GM18507 (cell line): ENCODE measurements around the gene SLC25A22.

Experiments
- DNase-seq: peaks from one replicate; pipeline ENCODE4 v3.0.0; 2011; ENCODE audit warnings: low read depth; ENCODE audit not compliant: insufficient read length; ENCODE audit errors: extremely low spot score
- FAIRE-seq: peaks from 2 replicates; lab custom pipeline; 2011; peaks lifted over from hg19 to GRCh38; lab: Jason Lieb, UNC

The SLC25A22 gene

DNA sequence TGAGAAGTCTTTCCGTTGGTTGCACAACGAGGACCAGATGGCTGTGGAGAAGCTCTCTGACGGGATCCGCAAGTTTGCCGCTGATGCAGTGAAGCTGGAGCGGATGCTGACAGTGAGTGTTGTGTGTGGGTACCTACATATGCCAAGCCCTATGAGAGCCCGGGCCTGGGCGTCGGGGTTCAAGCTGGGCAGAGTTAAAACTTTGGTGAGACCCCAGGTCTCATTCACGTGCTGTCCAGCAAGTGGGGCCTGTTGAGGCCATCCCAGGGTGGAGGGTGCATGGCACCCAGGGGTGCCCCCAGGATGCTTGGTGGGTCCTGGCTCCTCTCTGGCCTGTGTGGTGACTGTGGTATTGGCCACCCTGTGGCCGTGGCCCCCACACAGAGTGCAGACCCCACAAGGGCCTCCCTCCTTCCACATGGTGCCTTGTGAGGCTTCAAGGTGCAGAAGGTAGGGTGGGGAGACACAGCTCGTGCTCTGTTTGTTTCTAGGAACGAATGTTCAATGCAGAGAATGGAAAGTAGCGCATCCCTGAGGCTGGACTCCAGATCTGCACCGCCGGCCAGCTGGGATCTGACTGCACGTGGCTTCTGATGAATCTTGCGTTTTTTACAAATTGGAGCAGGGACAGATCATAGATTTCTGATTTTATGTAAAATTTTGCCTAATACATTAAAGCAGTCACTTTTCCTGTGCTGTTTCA lies 33.6 kb downstream of the SLC25A22 start:
- FAIRE-seq, result no peak
- DNase-seq, result no peak

DNA sequence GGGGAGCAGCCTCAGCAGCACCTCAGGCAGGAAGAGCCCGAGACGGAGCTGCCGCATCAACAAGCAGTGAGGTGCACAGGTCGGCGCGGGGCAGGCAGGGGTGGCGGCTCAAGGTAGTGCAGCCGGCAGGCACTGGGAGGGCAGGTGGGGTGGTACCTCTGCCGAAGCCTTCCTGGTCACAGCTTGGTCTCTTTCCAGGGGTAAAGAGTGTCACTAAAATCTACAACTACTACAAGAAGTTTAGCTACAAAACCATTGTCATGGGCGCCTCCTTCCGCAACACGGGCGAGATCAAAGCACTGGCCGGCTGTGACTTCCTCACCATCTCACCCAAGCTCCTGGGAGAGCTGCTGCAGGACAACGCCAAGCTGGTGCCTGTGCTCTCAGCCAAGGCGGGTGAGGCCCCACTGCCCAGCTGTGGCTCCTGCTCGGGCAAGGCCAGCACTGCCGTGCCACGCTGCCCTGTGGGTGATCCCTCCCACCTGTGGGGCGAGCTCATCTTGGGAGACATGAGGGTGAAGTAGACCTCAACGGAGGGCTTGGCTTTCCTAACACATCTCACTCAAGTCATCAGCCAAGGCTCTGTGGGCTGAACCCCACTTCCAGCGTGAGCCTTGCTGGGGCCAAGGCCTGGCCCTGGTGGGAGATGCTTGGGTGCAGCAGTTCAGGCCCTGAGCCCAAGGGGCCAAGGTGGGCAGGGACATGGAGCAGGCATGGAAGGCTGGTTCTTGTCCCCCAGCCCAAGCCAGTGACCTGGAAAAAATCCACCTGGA lies 34.3 kb downstream of the SLC25A22 start:
- DNase-seq, result no peak
- FAIRE-seq, result no peak

DNA sequence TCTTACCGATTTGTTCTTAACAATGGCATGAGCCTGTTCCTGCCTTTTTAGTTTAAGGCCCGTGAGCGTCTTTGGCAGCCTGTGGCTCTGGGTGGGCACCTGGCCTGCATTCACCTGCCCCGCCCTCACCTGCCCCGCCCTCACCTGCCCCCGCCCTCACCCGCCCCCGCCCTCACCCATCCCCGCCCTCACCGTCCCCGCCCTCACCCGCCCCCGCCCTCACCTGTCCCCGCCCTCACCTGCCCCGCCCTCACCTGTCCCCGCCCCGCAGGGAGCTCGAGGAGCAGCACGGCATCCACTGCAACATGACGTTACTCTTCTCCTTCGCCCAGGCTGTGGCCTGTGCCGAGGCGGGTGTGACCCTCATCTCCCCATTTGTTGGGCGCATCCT lies 35.0 kb downstream of the SLC25A22 start:
- DNase-seq, result no peak
- no peak for FAIRE-seq

DNA sequence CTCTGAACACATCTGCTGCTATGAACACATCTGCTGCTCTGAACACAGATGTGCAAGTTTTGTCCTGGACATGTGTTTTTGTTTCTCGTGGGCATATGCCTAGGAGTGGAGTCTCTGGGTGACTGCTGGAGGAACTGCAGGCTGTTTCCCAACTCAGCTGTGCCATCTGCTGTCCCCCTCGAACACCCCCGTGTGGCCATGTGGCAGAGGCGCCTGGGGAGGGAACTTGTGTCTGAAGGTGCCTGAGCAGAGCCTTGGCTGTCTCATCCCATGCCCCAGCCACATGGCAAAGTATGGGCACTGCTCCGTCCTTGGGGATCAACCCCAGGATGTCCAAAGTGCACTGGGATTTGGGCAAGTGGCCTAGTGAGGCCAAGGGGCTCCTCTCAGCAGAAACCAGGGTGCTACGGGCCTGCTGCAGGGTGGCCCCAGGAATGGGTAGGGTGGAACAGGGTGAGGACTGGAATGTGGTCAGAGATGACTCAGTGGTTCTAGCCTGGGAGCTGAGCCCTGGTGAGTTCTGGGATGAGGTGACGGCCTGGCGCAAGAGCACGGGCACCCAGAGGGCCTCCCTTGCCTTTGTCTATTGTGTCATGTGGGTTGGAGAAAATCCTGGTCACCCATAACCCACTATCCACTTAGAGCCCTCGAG lies 35.5 kb downstream of the SLC25A22 start:
- no peak for DNase-seq
- no peak for FAIRE-seq

DNA sequence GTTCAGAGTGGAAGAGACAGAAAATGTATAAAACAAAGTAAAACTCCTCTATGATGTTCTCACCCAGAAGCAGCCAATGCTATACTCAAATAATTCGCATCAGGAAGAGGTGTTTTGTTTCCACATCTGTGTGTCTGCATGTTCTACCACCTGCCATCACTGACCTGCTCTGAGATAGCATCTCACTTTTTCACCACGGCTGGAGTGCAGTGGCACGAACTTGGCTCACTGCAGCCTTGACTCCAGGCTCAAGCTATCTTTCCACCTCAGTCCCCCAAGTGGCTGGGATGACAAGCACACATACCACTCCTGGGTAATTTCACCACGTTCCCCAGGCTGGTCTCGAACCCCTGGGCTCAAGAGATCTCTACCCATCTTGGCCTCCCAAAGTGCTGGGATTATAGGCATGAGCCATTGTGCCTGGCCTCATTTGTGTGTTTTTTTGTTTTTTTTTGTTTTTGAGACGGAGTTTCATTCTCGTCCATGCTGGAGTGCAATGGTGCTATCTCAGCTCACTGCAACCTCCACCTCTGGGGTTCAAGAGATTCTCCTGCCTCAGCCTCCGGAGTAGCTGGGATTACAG lies 36.5 kb downstream of the SLC25A22 start:
- FAIRE-seq, result no peak
- DNase-seq, result no peak

DNA sequence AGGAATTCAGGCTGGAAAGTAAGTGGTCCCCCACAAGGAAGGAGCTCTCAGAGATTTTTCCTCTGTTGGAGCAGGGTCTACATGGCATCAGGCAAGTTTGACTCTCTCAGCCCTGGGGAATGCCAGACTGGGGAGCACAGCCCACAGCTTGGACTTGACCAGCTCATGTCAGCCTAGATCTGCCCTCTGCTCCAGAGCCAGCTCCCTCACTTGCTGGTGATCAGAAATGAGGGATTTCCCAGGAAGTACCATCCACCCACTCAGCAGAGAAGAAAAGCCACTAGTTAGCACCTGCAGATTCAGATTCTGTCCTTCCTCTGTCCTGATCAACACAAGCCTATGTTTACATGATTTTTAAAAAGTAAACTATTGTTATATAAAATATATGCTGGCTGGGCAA lies 37.8 kb downstream of the SLC25A22 start:
- no peak for DNase-seq
- FAIRE-seq, result no peak

DNA sequence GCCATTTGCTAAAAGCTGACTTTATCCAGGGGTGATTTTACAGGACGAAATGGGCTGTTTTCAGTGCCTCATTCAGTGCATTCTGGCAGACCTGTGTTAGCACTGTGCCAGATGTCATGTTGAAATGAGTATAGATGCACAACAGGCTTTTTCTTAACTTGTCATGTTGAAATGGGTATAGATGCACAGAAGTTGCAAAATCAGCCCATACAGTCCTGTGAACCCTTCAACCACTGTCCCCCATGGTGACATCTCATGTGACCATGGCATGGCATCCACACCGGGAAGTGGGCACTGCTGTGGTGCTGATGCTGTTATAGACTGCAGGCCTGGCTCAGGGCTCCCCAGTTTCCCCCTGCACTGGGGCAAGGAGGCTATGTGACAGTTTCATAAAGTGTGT lies 48.4 kb downstream of the SLC25A22 start:
- no peak for FAIRE-seq

DNA sequence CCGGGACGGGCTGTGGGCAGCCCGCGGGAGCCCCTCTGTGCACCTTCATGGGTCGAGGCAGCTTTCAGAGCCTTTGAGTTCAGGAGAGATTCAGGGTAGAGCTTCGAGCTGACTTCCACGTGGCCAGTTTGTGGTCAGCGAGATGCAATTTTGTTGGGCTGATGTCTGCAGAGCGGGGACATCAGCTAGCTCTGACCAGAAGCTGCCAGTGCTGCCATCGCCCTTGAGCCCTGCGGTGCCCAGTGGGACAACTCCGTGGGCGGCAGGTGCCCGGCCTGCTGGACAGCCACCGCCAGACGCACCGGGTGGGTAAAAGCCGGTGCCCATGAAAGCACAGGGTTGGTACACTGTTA lies 50.1 kb downstream of the SLC25A22 start:
- DNase-seq, result no peak
- FAIRE-seq, result no peak

More for the DNA sequence above, 48.4 kb downstream of the SLC25A22 start:
- DNase-seq, result no peak

DNA sequence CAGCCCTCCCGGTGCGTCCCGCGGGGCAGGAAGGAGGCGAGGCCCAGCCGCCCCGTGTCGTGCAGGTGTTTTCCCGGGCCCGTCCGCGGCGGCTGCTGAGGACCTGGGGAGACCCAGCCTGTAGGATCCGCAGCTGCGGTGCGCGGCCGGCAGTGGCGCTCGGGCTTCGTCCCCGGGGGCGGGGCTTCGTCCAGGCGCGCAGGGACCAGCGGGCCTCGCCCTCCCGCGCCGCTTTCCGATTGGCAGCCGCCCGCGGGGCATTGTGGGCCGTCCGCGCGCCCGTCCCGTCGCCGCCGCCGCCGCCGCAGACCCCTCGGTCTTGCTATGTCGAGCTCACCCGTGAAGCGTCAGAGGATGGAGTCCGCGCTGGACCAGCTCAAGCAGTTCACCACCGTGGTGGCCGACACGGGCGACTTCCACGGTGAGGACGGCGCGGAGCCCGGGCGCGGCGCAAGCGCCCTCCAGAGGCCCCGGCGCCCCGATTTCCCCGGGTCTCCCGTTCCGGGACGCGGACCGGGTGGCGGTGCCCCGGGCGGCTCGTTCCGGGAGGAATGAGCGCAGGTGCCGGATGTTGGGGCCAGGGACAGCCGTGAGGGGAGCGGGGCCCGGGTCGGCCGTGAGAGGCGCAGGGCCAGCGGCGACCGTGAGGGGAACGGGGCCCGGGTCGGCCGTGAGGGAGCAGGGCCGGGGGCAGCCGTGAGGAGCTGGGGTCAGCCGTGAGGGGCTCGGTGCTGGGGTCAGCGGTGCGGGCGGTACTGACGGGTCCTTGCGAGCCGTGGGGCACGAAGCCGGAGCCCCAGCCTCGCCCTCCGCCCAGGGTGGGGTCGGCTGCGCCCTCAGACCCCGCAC lies 50.7 kb downstream of the SLC25A22 start, which contains the start of gene TALDO1:
Gene TALDO1 (plus strand): TSS at position 307 of the 849 bp plus-strand sequence. CDS start 18 bp downstream, at position 325.
- peak; percentile 87 for FAIRE-seq

DNA sequence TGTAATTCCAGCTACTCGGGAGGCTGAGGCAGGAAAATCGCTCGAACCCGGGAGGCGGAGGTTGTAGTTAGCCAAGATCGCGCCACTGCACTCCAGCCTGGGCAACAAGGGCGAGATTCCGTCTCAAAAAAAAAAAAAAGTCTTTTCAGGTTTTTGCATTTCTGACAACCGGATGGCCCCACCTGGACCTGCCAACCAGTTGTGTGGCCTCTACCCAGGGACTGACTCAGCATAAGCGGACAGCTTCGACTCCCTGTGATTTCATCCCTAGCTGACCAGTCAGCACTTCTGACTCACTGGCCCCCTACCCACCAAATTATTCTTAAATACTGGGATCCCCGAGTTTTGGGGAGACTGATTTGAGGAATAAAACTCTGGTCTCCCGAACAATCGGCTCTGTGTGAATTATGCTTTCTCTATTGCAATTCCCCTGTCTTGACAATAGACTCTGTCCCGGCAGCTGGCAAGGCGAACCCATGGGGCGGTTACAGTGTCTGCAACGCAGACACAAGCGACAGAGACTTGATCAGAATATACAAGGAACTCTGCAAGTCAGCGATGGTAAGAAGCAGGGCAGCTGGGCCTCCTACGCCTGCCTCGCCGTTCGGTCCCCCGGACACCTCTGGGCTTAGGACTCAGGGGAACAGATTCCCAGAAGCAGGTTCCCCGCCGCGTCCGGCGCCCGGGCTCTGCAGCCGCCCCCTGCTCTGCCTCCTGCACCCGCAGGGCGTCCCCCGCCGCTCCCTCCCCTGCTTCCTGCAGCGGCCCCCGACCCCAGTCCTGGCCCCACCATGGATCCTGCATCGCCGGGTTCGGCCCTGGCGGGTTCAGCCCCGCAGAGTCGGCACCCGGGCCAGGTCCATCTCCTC lies 51.6 kb downstream of the SLC25A22 start:
- no peak for DNase-seq
- peak; percentile 42 for FAIRE-seq

More for the DNA sequence above, 50.7 kb downstream of the SLC25A22 start, which contains the start of gene TALDO1:
- peak; percentile 90 for DNase-seq

DNA sequence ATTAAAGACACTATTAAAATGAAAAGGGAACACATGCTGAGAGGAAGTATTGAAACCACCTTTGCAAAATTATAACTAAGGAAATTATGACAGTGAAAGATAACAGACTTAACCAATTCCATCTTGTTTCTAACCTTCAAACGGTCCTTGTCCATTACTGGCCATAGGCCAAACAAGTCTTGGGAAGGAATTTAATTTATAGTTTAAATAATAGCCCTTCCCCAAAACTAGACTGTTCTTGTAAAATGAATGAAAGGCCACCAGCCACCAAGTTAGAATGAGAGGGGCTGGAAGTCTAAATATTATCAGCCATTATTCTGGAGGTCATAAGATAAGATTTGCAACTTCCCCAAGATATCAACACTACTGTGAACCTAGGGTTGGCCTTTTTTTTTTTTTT lies 52.7 kb downstream of the SLC25A22 start:
- FAIRE-seq (no peak), DNase-seq (no peak)

DNA sequence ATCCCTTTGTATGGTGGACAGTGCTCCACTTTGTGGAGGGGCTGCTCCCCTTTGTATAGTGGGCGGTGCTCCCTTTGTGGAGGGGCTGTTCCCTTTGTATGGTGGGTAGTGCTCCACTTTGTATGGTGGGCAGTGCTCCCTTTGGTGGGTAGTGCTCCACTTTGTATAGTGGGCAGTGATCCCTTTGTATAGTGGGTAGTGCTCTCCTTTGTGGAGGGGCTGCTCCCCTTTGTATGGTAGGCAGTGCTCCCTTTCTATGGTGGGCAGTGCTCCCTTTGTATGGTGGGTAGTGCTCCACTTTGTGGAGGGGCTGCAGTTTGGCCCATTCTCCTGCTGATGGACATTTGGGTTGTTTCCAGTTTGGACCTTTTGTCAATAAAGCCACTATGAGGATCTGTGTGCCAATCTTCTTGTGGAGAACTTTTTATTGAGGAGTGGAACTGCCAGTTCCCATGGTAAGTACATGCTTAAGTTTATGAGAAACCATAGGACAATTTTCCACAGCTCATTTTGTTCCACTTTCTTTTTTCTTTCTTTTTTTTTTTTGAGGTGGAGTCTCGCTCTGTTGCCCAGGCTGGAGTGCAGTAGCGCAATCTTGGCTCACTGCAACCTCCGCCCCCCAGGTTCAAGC lies 55.4 kb downstream of the SLC25A22 start:
- FAIRE-seq, result no peak
- DNase-seq, result no peak

DNA sequence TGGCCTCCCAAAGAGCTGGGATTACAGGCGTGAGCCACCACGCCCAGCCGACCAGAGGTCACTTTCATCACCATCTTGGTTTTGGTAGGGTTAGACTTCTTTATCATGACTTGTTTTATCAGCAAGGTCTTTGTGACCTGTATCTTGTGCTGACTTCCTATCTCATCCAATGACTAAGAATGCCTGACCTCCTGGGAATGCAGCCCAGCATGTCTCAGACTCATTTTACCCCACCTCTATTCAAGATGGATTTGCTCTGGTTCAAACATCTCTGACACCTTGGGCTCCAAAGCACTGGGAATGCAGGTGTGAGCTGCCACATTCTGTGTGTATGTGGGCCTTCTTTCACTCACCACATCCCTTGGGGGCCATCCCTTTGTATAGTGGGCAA lies 55.9 kb downstream of the SLC25A22 start:
- no peak for DNase-seq
- FAIRE-seq, result no peak
